ENCODE measurements around the gene PKP4. TPM values are rescaled to one million over a fixed set of nuclear protein-coding genes. Genes with fewer than 3 reads are reported as not detected.
A peak's percentile ranks its signal among the peaks of the same experiment; 100 is the strongest.

Gene PKP4
- total RNA-seq, 1 experiment from 2014 or later, result 40.1 TPM

DNA sequence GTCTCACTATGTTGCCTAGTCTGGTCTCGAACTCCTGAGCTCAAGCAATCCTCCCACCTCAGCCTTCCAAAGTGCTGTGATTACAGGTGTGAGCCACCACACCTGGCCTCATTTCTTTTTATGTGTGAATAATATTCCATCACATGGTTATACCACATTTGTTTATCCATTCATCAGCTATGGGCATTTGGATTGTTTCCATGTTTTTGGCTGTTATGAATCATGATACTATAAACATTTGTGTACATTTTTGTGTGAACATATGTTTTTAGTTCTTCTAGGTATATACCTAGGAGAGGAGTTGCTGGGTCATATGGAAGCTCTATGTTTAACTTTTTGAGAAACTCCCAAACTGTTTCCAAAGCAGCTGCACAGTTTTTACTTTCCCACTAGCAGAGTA, 24.4 kb downstream of the PKP4 start:
- ChIA-PET CTCF (no interaction called here), POLR2A (ENCODE audit: unreplicated experiment) (no interaction called here)
- Histone ChIP-seq H3K27me3 (ENCODE audit: low read length) (no peaks in the 10 kb centered on the region), H3K27ac (ENCODE audit: low read length) (no peak overlapping the region), H3K36me3 (ENCODE audit: low read depth, low read length) (no peaks in the 10 kb centered on the region), H3K9ac (ENCODE audit: low read length) (no peak overlapping the region), H3K79me2 (ENCODE audit: low read length) (peaks cover 33% of the 10 kb centered on the region), H3K4me1 (ENCODE audit: insufficient read depth, low read length) (0 out of 2 replicates have a peak, but pooled peaks cover 5% of the 10 kb centered on the region), H3K4me3 (ENCODE audit: low read length) (no peak overlapping the region), H2AFZ (ENCODE audit: low read length) (no peak overlapping the region), H4K20me1 (ENCODE audit: low read length) (no peaks in the 10 kb centered on the region), H3F3A (ENCODE audit: low read length, unreplicated experiment) (no peaks in the 10 kb centered on the region), H3K9me3 (ENCODE audit: low read length) (no peaks in the 10 kb centered on the region), H3K9me2 (replicated peaks; ENCODE audit: low read length) (no peaks in the 10 kb centered on the region), H3K4me2 (ENCODE audit: low read length) (no peak overlapping the region)
- intact Hi-C loops (cut with micrococcal nuclease), result no loop called here
- ATAC-seq (peak; percentile 29; the same call in 1 of the 2 replicates), DNase-seq (peak; percentile 69)
- TF ChIP-seq EZH2phosphoT487 (IDR thresholded peaks at IDR 0.05; ENCODE audit: borderline replicate concordance, low read length) (no peak), CTCF (conservative IDR thresholded peaks at IDR 0.05; ENCODE audit: low read depth, low read length) (no peak), EZH2 (IDR thresholded peaks at IDR 0.05; ENCODE audit: low read length, unreplicated experiment) (no peak)
- no TSS peak for BruUV-seq (replicated peaks)

DNA sequence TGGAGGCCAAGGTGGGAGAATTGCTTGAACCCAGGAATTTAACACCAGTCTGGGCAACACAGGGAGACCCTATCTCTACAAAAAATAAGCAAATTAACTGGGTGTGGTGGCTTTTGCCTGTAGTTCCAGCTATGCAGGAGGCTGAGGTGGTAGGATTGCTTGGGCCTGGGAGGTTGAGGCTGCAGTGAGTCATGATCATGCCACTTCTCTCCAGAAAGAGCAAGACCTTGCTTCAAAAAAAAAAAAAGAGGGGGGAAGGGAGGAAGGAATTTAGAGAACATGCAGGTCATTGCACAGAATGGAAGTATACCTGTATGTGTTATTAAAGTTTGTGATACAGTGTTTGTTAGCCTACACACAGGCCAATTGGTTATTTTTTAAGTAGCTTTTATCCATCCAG, 25.8 kb downstream of the PKP4 start:
- no TSS peak for BruUV-seq (replicated peaks)
- no peaks in the 10 kb centered on the region for H4K20me1 ChIP-seq (ENCODE audit: low read length)
- ATAC-seq, result no peak
- peaks cover 17% of the 10 kb centered on the region for H3K4me1 ChIP-seq (ENCODE audit: insufficient read depth, low read length)
- TF ChIP-seq CTCF (conservative IDR thresholded peaks at IDR 0.05; ENCODE audit: low read depth, low read length) (no peak), EZH2phosphoT487 (IDR thresholded peaks at IDR 0.05; ENCODE audit: borderline replicate concordance, low read length) (no peak), EZH2 (IDR thresholded peaks at IDR 0.05; ENCODE audit: low read length, unreplicated experiment) (no peak)
- CTCF ChIA-PET, result interaction anchor here (0.7 kb wide), 1 partner anchor 302 kb away, joined by 11 read pairs; no protein-coding TSS in a partner anchor
- H3K27me3 ChIP-seq (ENCODE audit: low read length), result no peaks in the 10 kb centered on the region
- peak; percentile 31 for DNase-seq
- no peak overlapping the region for H2AFZ ChIP-seq (ENCODE audit: low read length)
- no peak overlapping the region for H3K9ac ChIP-seq (ENCODE audit: low read length)
- H3K9me2 ChIP-seq (replicated peaks; ENCODE audit: low read length), result no peaks in the 10 kb centered on the region
- H3K4me3 ChIP-seq (ENCODE audit: low read length), result no peak overlapping the region
- intact Hi-C loops (cut with micrococcal nuclease), result no loop called here
- POLR2A ChIA-PET (ENCODE audit: unreplicated experiment), result no interaction called here
- H3K79me2 ChIP-seq (ENCODE audit: low read length), result peaks cover 48% of the 10 kb centered on the region
- H3F3A ChIP-seq (ENCODE audit: low read length, unreplicated experiment), result no peaks in the 10 kb centered on the region
- no peaks in the 10 kb centered on the region for H3K36me3 ChIP-seq (ENCODE audit: low read depth, low read length)
- H3K9me3 ChIP-seq (ENCODE audit: low read length), result no peaks in the 10 kb centered on the region
- H3K4me2 ChIP-seq (ENCODE audit: low read length), result no peak overlapping the region
- no peak overlapping the region for H3K27ac ChIP-seq (ENCODE audit: low read length)

- H3F3A ChIP-seq (ENCODE audit: low read length, unreplicated experiment), result no peaks in the 10 kb centered on the region
- H3K4me2 ChIP-seq (ENCODE audit: low read length), result no peak overlapping the region
- H3K27me3 ChIP-seq (ENCODE audit: low read length), result no peaks in the 10 kb centered on the region
- no peaks in the 10 kb centered on the region for H3K9me2 ChIP-seq (replicated peaks; ENCODE audit: low read length)
- no peak overlapping the region for H3K9ac ChIP-seq (ENCODE audit: low read length)
- no peak for ATAC-seq
- ChIA-PET POLR2A (ENCODE audit: unreplicated experiment) (no interaction called here), CTCF (no interaction called here)
- DNase-seq, result no peak
- H4K20me1 ChIP-seq (ENCODE audit: low read length), result no peaks in the 10 kb centered on the region
- no peak overlapping the region for H3K4me3 ChIP-seq (ENCODE audit: low read length)
- H3K36me3 ChIP-seq (ENCODE audit: low read depth, low read length), result no peaks in the 10 kb centered on the region
- no peak overlapping the region for H3K27ac ChIP-seq (ENCODE audit: low read length)
- no peak overlapping the region for H2AFZ ChIP-seq (ENCODE audit: low read length)
- TF ChIP-seq EZH2phosphoT487 (IDR thresholded peaks at IDR 0.05; ENCODE audit: borderline replicate concordance, low read length) (no peak), EZH2 (IDR thresholded peaks at IDR 0.05; ENCODE audit: low read length, unreplicated experiment) (no peak), CTCF (conservative IDR thresholded peaks at IDR 0.05; ENCODE audit: low read depth, low read length) (no peak)
- peaks cover 66% of the 10 kb centered on the region for H3K79me2 ChIP-seq (ENCODE audit: low read length)
- no TSS peak for BruUV-seq (replicated peaks)
- H3K4me1 ChIP-seq (ENCODE audit: insufficient read depth, low read length), result peaks cover 17% of the 10 kb centered on the region
- no peaks in the 10 kb centered on the region for H3K9me3 ChIP-seq (ENCODE audit: low read length)
- intact Hi-C loops (cut with micrococcal nuclease), result no loop called here
Measured at GRCh38 chr2:158484892-158485556, 28.3 kb downstream of the PKP4 start.
